H1 (cell line): ENCODE results near the gene CNNM2. TPM values are rescaled to one million over a fixed set of nuclear protein-coding genes. Genes with fewer than 3 reads are reported as not detected.

Experiments
- CHD2 ChIP-seq: IDR thresholded peaks from 2 replicates; pipeline ENCODE4 v1.6.1; 2012; ENCODE audit warnings: low read length, improper control_type of control experiment
- GABPA ChIP-seq: IDR thresholded peaks from 2 replicates; pipeline ENCODE4 v1.6.1; 2011; ENCODE audit warnings: mild to moderate bottlenecking, low read length, moderate library complexity, borderline replicate concordance; ENCODE audit not compliant: insufficient read depth
- JUN ChIP-seq: IDR thresholded peaks from 2 replicates; pipeline ENCODE4 v1.6.1; 2011; ENCODE audit warnings: low read depth, mild to moderate bottlenecking, improper control_type of control experiment, low read length
- POU5F1 ChIP-seq: IDR thresholded peaks from 2 replicates; pipeline ENCODE4 v1.6.1; 2011; ENCODE audit warnings: low read depth, mild to moderate bottlenecking, low read length, moderate library complexity
- SRF ChIP-seq: IDR thresholded peaks from 2 replicates; pipeline ENCODE4 v1.6.1; 2011; ENCODE audit warnings: mild to moderate bottlenecking, low read depth, low read length, moderate library complexity
- polyA plus RNA-seq, 7 experiments: library from polyadenylated mRNA; depleted of rRNA in 3 of 7; stranded (reverse) in 5 of 7; unstranded in 2 of 7; fragments of >200 nt in 5 of 7; fragments of 200-250 nt in 2 of 7; gene quantifications; 1 replicate in 5 of 7; 2 replicates in 1 of 7; 4 replicates in 1 of 7; pipeline versions ENCODE4 v1.2.1 to v1.2.3, GENCODE V29; 2011 to 2013; ENCODE audit warnings: missing spikeins in 2 of 7, mixed read lengths in 2 of 7
- total RNA-seq: library from RNA; stranded (reverse); fragmentation: NEBNext Ultra II Directional; extraction: Animal tissue kit (Norgen Biotek cat#: 25700); gene quantifications from 2 replicates; pipeline ENCODE4 v1.2.1, GENCODE V29; 2021
- TF ChIP-seq, protein P1 (sequence below): fragments of 300-600 bp; sonication (generic); IDR thresholded peaks from 2 replicates; pipeline ENCODE4 v1.7.1; 2012; ENCODE audit warnings: low read length, moderate library complexity, mild to moderate bottlenecking, inconsistent platforms; ENCODE audit not compliant: insufficient replicate concordance

CNNM2 gene
- total and polyA plus RNA-seq, 2 of the 8 experiments (the other 6 are each of a cell fraction or from before 2014, with no cell fraction given) = 7.3 to 23.6 TPM

DNA sequence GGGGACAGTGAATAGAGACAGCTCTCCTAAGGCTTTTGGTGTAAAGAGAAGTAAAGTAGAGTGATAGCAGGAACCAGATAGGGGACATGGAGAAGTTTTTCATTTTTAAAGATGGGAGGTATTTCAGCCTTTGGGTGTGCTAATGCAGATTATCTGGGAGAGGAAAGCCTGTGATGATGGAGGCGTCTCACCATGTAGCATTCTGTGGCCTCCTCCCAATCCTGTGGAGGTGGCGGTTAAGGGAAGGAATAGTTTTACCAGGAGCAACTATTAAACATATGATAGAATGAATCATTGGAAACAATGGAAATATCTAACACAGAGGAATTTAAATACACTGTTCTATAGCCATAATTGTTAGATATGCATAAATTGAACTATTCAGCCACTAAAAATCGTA is 101.3 kb downstream of the CNNM2 start (continued):
- TF ChIP-seq, protein P1, sequence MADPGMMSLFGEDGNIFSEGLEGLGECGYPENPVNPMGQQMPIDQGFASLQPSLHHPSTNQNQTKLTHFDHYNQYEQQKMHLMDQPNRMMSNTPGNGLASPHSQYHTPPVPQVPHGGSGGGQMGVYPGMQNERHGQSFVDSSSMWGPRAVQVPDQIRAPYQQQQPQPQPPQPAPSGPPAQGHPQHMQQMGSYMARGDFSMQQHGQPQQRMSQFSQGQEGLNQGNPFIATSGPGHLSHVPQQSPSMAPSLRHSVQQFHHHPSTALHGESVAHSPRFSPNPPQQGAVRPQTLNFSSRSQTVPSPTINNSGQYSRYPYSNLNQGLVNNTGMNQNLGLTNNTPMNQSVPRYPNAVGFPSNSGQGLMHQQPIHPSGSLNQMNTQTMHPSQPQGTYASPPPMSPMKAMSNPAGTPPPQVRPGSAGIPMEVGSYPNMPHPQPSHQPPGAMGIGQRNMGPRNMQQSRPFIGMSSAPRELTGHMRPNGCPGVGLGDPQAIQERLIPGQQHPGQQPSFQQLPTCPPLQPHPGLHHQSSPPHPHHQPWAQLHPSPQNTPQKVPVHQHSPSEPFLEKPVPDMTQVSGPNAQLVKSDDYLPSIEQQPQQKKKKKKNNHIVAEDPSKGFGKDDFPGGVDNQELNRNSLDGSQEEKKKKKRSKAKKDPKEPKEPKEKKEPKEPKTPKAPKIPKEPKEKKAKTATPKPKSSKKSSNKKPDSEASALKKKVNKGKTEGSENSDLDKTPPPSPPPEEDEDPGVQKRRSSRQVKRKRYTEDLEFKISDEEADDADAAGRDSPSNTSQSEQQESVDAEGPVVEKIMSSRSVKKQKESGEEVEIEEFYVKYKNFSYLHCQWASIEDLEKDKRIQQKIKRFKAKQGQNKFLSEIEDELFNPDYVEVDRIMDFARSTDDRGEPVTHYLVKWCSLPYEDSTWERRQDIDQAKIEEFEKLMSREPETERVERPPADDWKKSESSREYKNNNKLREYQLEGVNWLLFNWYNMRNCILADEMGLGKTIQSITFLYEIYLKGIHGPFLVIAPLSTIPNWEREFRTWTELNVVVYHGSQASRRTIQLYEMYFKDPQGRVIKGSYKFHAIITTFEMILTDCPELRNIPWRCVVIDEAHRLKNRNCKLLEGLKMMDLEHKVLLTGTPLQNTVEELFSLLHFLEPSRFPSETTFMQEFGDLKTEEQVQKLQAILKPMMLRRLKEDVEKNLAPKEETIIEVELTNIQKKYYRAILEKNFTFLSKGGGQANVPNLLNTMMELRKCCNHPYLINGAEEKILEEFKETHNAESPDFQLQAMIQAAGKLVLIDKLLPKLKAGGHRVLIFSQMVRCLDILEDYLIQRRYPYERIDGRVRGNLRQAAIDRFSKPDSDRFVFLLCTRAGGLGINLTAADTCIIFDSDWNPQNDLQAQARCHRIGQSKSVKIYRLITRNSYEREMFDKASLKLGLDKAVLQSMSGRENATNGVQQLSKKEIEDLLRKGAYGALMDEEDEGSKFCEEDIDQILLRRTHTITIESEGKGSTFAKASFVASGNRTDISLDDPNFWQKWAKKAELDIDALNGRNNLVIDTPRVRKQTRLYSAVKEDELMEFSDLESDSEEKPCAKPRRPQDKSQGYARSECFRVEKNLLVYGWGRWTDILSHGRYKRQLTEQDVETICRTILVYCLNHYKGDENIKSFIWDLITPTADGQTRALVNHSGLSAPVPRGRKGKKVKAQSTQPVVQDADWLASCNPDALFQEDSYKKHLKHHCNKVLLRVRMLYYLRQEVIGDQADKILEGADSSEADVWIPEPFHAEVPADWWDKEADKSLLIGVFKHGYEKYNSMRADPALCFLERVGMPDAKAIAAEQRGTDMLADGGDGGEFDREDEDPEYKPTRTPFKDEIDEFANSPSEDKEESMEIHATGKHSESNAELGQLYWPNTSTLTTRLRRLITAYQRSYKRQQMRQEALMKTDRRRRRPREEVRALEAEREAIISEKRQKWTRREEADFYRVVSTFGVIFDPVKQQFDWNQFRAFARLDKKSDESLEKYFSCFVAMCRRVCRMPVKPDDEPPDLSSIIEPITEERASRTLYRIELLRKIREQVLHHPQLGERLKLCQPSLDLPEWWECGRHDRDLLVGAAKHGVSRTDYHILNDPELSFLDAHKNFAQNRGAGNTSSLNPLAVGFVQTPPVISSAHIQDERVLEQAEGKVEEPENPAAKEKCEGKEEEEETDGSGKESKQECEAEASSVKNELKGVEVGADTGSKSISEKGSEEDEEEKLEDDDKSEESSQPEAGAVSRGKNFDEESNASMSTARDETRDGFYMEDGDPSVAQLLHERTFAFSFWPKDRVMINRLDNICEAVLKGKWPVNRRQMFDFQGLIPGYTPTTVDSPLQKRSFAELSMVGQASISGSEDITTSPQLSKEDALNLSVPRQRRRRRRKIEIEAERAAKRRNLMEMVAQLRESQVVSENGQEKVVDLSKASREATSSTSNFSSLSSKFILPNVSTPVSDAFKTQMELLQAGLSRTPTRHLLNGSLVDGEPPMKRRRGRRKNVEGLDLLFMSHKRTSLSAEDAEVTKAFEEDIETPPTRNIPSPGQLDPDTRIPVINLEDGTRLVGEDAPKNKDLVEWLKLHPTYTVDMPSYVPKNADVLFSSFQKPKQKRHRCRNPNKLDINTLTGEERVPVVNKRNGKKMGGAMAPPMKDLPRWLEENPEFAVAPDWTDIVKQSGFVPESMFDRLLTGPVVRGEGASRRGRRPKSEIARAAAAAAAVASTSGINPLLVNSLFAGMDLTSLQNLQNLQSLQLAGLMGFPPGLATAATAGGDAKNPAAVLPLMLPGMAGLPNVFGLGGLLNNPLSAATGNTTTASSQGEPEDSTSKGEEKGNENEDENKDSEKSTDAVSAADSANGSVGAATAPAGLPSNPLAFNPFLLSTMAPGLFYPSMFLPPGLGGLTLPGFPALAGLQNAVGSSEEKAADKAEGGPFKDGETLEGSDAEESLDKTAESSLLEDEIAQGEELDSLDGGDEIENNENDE = no peak
- TF ChIP-seq JUN = no peak
- TF ChIP-seq SRF = no peak
- no peak for TF ChIP-seq POU5F1
- TF ChIP-seq GABPA = no peak
- TF ChIP-seq CHD2 = no peak
- TF ChIP-seq, all 59 proteins: peak for 0
